Cardiac fibroblast (primary cell): ENCODE data around the gene KANSL1.

ENCODE experiments used
- DNase-seq, 2 donors: peaks; one replicate each; pipeline versions ENCODE4 v3.0.0 to v3.0.0-alpha.2; 2010; ENCODE audit warnings: low read depth in 2 of 2
- H3K4me3 ChIP-seq, 2 donors: replicated peaks in 1 of 2; 1 replicate in 1 of 2; 2 replicates in 1 of 2; pipeline ENCODE4 v1.5.1; 2011; ENCODE audit warnings: low read depth in 2 of 2, low read length in 2 of 2, mild to moderate bottlenecking in 2 of 2, moderate library complexity in 1 of 2
- CTCF ChIP-seq: IDR thresholded peaks from one replicate; pipeline ENCODE4 v1.5.1; 2011; ENCODE audit warnings: low read depth, mild to moderate bottlenecking, low read length, inconsistent platforms

The KANSL1 gene

DNA sequence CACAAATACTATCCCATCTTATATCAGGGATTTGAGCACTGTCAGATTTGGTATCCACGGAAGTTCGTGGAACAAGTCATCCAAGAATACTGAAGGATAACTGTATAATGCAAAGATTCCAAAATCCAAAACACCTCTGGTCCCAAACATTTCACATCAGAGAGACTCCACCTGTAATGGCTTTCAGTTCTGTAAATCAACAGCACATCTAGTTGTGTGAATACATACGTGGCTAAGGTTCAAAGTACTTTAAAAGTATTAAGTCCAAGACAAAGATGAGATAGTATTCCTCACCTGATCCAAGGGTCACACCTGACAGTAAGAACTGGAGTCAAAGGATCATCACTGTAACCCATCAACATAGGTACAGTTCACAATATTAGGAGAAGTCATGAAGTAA, 54.8 kb downstream of the KANSL1 start:
- no peak for DNase-seq
- TF ChIP-seq CTCF, result no peak
- no peak overlapping the region for H3K4me3 ChIP-seq

GRCh38 chr17:46136820-46137219, 56.4 kb downstream of the KANSL1 start:
- no peak overlapping the region for H3K4me3 ChIP-seq
- no peak for TF ChIP-seq CTCF
- no peak for DNase-seq

DNA sequence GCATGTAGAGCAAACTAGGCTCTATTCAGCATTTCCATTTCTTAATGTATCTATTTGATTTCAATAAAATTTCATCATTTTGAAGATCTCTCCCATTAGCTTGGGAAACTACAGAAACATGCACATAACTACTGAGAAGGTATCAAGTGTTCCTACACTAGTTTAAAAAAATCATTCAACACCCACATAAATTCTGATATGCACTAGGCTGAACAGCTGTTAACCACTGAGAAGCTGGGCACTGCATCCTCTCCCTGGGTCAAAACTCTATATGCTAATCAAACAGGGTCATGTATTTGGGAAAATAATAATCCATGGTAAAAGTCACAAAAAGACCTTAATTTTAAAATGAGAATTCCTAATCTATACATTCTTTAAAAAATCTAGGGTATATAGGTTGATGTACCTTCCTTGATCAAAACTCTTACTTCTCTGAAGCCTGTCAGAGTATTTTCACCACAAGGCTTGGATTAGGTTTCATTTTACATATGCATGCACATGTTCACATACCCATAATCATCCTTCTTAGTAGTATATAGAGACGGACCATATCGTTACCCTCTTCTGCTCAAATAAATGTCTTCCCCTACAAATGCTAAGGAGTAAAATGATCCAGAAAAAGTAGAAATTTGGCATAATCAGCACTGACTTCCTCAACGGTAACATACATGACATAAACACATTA, 57.2 kb downstream of the KANSL1 start:
- no peak overlapping the region for H3K4me3 ChIP-seq
- no peak for DNase-seq

GRCh38 chr17:46135126-46135812, 58.0 kb downstream of the KANSL1 start:
- no peak overlapping the region for H3K4me3 ChIP-seq
- TF ChIP-seq CTCF, result no peak
- DNase-seq, result no peak

More for the DNA sequence above, 57.2 kb downstream of the KANSL1 start:
- no peak for TF ChIP-seq CTCF

DNA sequence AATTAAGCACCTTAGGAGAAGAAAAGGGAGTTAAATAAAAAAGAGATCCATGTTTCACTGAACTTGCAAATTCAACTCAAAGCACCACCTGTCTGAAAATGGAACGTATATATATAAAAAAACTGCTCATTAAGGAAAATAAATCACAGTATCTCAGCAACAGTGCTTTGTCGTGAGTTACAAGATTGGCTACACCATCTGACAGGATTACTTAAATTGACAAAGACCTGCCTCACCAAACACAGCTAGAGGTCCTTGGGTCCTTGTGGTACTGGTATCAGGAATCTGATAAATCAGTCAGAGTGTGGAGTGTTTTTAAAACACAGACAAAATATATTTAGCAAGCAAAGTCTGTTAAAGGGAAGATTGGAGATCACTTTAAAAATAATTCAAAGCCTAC, 63.9 kb downstream of the KANSL1 start:
- no peak for TF ChIP-seq CTCF
- DNase-seq, result no peak
- H3K4me3 ChIP-seq, result no peak overlapping the region

GRCh38 chr17:46128453-46128852, 64.8 kb downstream of the KANSL1 start:
- no peak overlapping the region for H3K4me3 ChIP-seq
- TF ChIP-seq CTCF, result no peak
- DNase-seq, result no peak
